Ecto neural progenitor cell (in vitro differentiated cells): ENCODE data around the gene ALDH7A1.

ENCODE experiments used
- DNase-seq: peaks from one replicate; pipeline ENCODE4 v3.0.0-alpha.2; 2018; ENCODE audit warnings: low spot score

ALDH7A1 gene

DNA sequence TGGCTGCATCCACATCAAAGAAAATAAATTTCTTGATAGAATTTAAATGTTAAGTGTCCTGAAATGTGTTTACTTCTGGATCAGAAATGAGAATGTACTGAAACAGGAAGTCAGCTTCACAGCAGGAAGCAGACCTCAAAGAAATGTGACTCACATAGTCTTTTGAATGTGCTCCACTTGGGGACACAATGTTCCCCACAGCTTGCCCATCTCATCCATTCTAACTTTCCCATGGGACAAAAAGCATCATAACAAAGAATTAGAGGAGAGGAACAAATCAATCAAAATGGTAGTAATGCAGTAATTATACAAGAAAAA lies 86.1 kb downstream of the ALDH7A1 start:
- DNase-seq, result no peak

GRCh38 chr5:126508251-126508961 lies 86.6 kb downstream of the ALDH7A1 start:
- no peak for DNase-seq

DNA sequence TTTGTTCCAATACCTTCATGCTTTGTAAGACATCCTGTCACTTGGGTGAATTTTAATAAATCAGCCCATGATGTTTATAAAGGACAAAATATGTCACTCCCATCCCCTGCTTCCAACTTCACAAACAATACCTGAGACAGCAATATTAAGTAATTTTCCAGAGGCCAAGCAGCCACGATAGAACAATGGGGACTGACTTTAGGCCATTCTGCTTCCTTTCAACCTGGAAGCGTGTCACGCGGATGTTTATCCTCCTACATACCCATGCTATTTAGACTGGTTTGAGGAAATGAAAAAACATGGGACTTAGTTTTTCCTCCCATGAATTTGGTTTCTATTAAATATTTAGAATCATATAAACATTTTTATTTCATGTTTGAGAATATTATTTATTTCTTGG lies 88.9 kb downstream of the ALDH7A1 start:
- no peak for DNase-seq

GRCh38 chr5:126503602-126504104 lies 91.4 kb downstream of the ALDH7A1 start:
- DNase-seq, result no peak

DNA sequence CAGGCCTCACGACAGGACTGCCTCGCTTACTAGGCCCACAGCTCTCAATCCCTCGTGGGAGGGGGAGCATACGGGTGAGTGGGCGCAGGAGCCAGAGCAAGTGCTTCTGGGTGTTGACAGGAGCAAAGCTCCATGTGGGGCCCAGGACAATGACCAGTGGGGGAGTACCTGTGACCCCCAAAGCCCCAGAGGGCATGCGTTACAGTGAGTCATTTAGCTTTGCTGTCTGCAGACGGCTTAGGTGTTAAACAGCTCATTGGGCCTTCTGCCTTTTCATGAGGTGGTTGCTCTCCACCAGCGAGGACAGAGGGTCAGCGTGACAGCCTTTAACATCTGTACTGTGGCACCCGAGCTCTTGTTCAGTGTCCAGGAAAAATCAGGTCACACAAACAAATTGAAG lies 93.6 kb downstream of the ALDH7A1 start:
- no peak for DNase-seq

- DNase-seq, result no peak
Observed at GRCh38 chr5:126499853-126500342, 95.1 kb downstream of the ALDH7A1 start.

- no peak for DNase-seq
Observed at GRCh38 chr5:126499278-126499677, 95.7 kb downstream of the ALDH7A1 start.

DNA sequence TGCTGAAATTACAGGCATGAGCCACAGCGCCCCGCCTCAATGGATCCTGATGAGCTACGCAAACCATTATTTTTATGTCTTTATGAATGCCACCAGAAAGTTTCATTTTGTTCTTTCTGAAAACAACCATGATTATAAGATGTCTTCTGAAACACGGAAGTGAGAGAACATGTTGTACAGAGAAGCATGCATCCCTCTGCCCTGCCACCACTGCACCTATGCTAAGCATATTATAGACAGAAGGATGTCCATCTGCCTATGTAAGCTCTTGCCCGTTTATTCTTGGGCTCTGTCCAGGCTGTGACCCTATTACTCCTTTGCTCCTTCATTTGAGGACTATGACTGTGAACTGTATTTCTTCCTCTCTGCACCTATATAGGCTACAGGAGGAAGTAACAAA lies 97.5 kb downstream of the ALDH7A1 start:
- DNase-seq, result no peak

DNA sequence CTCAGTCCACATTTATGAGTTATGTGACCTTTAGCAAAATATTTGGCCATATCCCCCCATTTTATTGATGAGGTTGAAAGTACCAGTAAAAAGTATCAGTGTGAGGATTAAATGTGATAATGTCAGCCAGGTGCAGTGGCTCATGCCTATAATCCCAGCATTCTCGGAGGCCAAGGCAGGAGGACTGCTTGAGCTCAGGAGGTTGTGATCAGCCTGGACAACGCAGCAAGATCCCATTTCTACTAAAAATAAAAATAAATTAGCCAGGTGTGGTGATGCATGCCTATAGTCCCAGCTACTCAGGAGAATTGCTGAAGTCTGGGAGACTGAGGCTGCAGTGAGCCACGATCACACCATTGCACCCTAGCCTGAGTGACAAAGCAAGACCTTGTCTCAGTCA lies 100.6 kb downstream of the ALDH7A1 start:
- DNase-seq, result no peak

- DNase-seq, result no peak
Observed at GRCh38 chr5:126492939-126493338, 102.1 kb downstream of the ALDH7A1 start.

- peak; percentile 72 for DNase-seq
Observed at GRCh38 chr5:126490167-126490940, 104.7 kb downstream of the ALDH7A1 start.

GRCh38 chr5:126488443-126489065 lies 106.5 kb downstream of the ALDH7A1 start:
- DNase-seq, result no peak

- no peak for DNase-seq
Observed at GRCh38 chr5:126487596-126487995, 107.4 kb downstream of the ALDH7A1 start.

GRCh38 chr5:126486332-126486731 lies 108.7 kb downstream of the ALDH7A1 start:
- no peak for DNase-seq

- no peak for DNase-seq
Observed at GRCh38 chr5:126484253-126484652, 110.8 kb downstream of the ALDH7A1 start.

DNA sequence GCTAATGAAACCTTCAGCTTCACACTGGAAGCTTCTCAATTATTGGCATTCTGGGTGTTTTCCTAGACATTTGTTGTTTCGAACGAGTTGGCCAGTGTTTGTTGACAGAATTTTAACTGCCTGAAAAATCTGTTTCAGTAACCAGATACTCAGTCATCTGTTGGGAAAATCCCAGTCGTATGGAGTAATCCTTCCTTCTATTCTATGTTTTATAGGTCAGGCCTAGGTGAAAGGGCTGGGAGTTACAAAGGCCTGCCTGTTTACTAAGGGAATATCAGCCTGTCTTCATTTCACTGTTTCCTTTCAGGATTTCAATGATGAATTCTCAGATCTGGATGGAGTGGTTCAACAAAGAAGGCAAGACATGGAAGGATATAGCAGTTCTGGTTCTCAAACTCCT lies 111.9 kb downstream of the ALDH7A1 start:
- no peak for DNase-seq

GRCh38 chr5:126482591-126482990 lies 112.4 kb downstream of the ALDH7A1 start:
- DNase-seq, result no peak

- no peak for DNase-seq
Observed at GRCh38 chr5:126481243-126481642, 113.8 kb downstream of the ALDH7A1 start.
